ENCODE data around the gene TSKU. TPM values are rescaled to one million over a fixed set of nuclear protein-coding genes. Genes with fewer than 3 reads are reported as not detected.
A peak's percentile ranks its signal among the peaks of the same experiment; 100 is the strongest.

TSKU gene
- total and polyA plus RNA-seq, 9 of the 15 experiments (the other 6 are each of a cell fraction or from before 2014, with no cell fraction given): 0.60 to 11.9 (median 8.4) TPM

GRCh38 chr11:76824083-76824939, 41.2 kb downstream of the TSKU start (continued):
- TF ChIP-seq, protein P1, sequence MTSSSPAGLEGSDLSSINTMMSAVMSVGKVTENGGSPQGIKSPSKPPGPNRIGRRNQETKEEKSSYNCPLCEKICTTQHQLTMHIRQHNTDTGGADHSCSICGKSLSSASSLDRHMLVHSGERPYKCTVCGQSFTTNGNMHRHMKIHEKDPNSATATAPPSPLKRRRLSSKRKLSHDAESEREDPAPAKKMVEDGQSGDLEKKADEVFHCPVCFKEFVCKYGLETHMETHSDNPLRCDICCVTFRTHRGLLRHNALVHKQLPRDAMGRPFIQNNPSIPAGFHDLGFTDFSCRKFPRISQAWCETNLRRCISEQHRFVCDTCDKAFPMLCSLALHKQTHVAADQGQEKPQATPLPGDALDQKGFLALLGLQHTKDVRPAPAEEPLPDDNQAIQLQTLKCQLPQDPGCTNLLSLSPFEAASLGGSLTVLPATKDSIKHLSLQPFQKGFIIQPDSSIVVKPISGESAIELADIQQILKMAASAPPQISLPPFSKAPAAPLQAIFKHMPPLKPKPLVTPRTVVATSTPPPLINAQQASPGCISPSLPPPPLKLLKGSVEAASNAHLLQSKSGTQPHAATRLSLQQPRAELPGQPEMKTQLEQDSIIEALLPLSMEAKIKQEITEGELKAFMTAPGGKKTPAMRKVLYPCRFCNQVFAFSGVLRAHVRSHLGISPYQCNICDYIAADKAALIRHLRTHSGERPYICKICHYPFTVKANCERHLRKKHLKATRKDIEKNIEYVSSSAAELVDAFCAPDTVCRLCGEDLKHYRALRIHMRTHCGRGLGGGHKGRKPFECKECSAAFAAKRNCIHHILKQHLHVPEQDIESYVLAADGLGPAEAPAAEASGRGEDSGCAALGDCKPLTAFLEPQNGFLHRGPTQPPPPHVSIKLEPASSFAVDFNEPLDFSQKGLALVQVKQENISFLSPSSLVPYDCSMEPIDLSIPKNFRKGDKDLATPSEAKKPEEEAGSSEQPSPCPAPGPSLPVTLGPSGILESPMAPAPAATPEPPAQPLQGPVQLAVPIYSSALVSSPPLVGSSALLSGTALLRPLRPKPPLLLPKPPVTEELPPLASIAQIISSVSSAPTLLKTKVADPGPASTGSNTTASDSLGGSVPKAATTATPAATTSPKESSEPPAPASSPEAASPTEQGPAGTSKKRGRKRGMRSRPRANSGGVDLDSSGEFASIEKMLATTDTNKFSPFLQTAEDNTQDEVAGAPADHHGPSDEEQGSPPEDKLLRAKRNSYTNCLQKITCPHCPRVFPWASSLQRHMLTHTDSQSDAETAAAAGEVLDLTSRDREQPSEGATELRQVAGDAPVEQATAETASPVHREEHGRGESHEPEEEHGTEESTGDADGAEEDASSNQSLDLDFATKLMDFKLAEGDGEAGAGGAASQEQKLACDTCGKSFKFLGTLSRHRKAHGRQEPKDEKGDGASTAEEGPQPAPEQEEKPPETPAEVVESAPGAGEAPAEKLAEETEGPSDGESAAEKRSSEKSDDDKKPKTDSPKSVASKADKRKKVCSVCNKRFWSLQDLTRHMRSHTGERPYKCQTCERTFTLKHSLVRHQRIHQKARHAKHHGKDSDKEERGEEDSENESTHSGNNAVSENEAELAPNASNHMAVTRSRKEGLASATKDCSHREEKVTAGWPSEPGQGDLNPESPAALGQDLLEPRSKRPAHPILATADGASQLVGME (CRISPR knock-in tag; IDR thresholded peaks at IDR 0.05): no peak
- TF ChIP-seq MYC (IDR thresholded peaks at IDR 0.05; ENCODE audit: low read depth, low read length): peak; percentile 35; the same call in 1 of the 2 replicates
- TF ChIP-seq MYC (CRISPR knock-in tag; IDR thresholded peaks at IDR 0.05; ENCODE audit: borderline replicate concordance, low read depth): no peak
- TF ChIP-seq RAD51 (IDR thresholded peaks at IDR 0.05; ENCODE audit: borderline replicate concordance, low read depth): no peak; the same call in none of the 2 replicates
- peak; percentile 70; the same call in 1 of the 2 replicates for TF ChIP-seq CC2D1A (IDR thresholded peaks at IDR 0.05)
- peak; percentile 94; the same call in 1 of the 2 replicates for TF ChIP-seq SMARCA5 (IDR thresholded peaks at IDR 0.05)
- peak; percentile 70 for TF ChIP-seq MEIS2 (IDR thresholded peaks at IDR 0.05; ENCODE audit: partially characterized antibody)
- TF ChIP-seq MTF1 (CRISPR knock-in tag; IDR thresholded peaks at IDR 0.05; ENCODE audit: borderline replicate concordance): no peak
- TF ChIP-seq LEF1 (IDR thresholded peaks at IDR 0.05): peak; percentile 92
- peak; percentile 29 for TF ChIP-seq RBFOX2 (IDR thresholded peaks at IDR 0.05; ENCODE audit: low read depth, low read length)
- no peak for TF ChIP-seq CBX2 (IDR thresholded peaks at IDR 0.05; ENCODE audit: insufficient read depth, low read length, poor library complexity, severe bottlenecking)
- TF ChIP-seq, protein P2, sequence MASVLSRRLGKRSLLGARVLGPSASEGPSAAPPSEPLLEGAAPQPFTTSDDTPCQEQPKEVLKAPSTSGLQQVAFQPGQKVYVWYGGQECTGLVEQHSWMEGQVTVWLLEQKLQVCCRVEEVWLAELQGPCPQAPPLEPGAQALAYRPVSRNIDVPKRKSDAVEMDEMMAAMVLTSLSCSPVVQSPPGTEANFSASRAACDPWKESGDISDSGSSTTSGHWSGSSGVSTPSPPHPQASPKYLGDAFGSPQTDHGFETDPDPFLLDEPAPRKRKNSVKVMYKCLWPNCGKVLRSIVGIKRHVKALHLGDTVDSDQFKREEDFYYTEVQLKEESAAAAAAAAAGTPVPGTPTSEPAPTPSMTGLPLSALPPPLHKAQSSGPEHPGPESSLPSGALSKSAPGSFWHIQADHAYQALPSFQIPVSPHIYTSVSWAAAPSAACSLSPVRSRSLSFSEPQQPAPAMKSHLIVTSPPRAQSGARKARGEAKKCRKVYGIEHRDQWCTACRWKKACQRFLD (CRISPR knock-in tag; IDR thresholded peaks at IDR 0.05): 0 out of 2 replicates have a peak, but pooled peaks have one; percentile 12
- TF ChIP-seq FOXK2 (conservative IDR thresholded peaks at IDR 0.05 in 1 of 2, IDR thresholded peaks at IDR 0.05 in 1 of 2; ENCODE audit: low read depth in 2 of 2): peak in 1 of 2 experiments; percentile 62; a peak in 2 of 4 replicates
- TF ChIP-seq PRPF4 (IDR thresholded peaks at IDR 0.05; ENCODE audit: insufficient read depth, low read depth, low read length, poor library complexity, severe bottlenecking): no peak
- peak; percentile 85 for TF ChIP-seq HDAC2 (IDR thresholded peaks at IDR 0.05)

Data from K562 (cell line).